ENCODE measurements around the gene STRN4.

The STRN4 gene

DNA sequence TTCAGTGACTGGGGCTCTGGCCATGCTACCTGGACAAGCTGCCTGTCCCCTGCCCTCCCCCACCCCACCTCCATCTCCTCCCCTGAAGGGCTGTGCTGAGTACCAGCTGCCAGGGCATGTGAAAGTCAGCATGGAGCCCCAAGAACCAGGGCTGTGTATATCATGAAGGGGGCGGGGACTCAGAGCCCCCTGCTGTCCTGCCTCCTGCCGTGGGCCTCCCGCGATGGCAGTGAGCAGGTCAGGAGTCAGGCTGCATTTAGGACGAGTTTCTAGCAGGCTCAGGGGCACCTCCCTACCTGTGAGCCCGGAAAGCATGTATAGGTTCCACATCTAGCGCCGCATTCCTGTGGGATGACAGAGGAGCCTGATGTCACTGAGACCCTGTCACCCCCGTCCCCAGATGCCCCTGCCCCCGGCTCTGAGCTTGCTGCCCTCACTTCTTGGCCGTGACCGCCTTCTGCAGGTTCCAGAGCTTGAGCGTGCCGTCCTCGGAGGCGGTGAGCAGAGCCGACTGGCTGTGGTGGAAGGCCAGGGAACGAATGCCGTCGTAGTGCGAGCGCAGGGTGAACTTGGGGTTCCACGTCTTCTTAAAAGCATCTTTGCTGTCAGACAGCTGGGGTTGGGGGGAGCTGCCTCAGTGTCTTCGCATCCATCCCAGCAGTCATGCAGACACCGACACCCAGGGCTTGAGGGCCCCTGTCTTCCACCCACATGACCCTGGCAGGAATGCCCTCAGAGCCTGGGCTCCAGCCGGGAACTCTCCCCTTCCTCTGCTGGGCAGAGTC is 21.0 kb downstream of the STRN4 start:
- peak in 1 of 3 experiments; percentile 4 for DNase-seq

DNA sequence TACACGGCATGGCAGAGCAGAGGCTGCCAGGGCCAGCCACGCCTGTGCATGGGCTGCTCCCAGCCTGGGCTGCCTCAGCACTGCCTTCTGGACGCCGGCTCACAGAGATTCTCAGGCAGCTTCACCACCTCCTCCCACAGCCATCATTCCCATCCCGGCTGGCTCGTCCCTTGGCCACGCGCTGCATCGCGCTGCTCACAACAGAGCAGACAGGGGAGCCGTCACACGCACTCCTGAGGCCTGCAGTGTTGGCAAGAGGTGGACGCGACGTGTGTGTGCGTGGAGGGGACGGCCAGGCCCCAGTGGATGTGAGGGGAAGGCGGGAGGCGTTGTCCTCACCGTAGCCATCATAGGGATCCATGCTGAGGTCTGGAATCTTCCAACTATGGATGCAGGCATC is 21.8 kb downstream of the STRN4 start:
- no peak for DNase-seq

DNA sequence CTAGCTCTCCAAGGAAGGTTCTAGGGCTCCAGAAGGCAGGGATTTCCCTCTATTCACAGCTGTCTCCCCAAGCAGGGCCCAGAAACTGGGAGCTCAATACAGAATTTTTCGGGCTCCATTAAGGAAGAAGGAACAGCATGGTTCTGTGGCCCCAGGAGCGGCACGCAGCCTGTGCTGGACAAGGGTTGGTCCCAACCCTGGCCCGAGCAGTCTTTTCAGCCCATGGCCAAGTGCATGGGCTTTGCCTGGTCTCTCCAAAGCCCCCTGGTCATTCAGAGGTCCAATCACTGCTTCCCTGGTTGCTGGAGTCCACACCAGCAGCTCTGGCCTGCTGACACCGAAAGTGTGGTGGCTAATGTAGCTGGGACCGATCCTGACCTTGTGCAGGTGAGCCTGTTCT is 22.8 kb downstream of the STRN4 start:
- no peak for DNase-seq

DNA sequence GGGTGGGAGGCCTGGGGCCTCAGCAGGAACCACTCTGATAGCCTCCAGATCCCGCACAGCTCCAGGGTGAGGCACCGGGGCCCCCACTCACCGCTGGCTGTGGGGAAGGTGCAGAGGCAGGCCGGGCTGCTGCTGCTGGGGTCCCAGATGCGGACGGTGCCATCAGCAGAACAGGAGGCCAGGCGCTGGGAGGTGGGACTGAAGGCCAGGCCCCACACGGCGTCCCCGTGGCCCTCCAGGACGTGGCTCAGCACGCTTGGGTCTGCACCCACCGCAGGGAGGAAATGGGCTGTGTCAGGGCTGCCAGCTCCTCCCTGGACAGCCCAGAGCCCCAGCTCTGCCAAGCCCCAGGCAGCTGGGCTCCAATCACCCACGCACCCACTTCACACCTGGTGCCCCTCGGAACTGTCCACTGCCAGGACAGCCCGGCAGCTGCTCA is 23.2 kb downstream of the STRN4 start:
- no peak for DNase-seq

DNA sequence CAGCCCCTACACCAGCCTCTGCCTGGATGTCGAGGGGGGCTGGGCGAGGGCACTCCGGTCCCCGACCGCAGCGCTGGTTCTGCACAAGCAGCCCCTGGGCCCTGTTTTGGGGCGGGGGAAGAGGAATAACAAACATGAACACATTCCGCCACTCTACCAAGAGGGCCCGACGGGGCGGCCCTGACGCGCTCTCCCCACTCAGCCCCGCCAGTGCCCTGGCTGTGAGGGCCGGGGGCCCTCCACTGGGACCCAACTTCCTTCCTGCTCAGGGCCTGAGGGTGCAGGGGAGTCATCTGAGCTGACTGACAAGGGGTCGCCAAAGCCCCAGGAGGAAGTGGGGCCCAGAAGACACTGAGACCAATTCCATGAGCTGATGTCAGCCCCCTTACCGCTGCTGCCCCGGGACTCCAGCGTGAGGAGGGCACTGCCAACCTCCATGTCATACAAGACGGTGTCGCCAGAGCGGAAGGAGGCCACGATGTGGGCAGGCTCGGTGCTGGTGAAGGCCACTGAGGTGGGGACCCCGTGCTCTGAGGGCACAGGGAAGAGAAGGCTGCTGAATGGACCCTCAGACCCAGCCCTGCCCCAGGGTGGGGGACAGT is 23.7 kb downstream of the STRN4 start:
- DNase-seq = no peak

DNA sequence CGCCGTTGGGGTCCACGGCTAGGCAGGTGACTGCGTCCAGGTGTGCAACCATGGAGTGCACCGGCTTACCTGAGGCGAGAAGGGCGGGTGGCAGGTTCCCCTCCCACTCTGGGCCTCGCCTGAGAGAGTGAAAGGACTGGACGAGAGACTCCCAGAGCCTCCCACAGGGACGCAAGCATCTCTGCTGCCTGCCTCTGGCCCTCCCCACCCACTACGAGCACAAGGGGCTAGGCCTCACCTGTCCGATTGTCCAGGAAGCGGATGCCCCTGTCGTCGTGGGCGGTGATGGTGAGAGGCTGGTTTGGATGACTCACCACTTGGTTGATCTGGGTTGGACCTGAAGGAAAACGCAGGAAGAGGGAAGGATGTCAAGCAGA is 24.3 kb downstream of the STRN4 start:
- no peak for DNase-seq

DNA sequence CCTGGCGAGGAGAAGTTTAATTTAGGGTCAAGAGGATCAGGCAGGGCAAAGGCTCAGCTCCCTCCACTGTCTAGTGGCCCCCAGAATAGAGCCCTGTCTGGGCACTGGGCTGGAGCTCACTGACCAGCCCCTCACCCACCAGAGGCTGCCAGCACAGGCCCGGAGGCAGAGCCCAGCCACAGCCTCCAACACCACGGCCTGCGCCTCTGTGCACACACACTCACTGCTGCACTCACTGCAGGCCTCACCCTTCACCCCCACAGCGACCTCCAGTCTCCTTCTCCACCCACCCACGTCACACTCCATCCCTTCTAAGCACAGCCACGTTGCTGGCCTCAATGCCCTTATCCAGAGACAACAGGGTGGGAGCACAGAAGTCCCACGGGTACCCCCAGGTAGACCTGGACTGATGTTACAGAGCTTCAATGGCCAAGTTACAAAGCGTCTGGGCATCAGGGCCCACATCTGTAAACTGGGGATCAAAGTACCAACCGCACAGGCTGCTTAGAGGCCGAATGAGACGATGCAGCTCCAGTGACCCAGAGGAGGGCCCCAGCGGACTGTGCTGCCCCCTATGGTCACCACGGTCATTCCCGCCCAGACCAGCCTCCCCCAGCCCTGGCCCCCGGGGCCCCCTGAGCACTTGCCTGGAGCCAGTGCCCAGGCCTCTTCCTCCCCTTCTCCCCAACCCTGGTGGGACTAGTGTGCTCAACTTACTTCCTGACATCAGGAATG is 24.8 kb downstream of the STRN4 start:
- DNase-seq = no peak

DNA sequence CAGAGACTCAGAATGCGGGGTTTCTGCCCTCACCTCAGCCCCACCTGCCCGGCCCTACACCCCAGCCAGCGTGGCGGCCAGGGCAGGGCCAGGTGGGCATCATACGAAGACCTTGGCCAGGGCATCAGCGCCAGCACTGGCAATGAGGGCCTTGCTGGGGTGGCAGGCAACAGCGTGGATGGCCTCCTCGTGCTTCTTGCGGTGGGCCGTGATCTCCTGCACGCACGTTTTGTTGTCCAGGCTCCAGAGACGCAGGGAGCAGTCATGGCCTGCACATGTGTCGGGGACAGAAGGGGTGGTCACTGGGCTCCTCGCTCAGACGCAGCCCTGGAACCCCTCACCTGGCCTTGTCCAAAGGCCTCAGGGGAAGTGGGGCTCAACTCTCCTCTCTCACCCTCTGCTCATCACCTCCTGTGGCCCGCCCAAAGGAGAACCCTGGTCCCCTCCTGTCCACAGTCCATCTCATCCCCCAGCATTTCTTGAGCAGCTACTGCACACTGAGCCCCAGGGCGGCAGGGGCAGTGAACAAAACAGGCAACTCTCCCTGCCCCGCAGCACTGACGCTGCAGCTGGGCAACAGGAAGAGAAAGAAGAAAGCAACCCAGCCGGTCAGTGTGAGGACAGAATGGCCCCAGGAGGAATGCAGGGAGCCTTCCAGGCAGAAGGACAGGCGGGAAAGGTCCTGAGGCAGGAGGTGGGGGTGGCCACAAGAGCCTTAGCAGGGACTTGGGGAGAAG is 25.6 kb downstream of the STRN4 start:
- no peak for DNase-seq

DNA sequence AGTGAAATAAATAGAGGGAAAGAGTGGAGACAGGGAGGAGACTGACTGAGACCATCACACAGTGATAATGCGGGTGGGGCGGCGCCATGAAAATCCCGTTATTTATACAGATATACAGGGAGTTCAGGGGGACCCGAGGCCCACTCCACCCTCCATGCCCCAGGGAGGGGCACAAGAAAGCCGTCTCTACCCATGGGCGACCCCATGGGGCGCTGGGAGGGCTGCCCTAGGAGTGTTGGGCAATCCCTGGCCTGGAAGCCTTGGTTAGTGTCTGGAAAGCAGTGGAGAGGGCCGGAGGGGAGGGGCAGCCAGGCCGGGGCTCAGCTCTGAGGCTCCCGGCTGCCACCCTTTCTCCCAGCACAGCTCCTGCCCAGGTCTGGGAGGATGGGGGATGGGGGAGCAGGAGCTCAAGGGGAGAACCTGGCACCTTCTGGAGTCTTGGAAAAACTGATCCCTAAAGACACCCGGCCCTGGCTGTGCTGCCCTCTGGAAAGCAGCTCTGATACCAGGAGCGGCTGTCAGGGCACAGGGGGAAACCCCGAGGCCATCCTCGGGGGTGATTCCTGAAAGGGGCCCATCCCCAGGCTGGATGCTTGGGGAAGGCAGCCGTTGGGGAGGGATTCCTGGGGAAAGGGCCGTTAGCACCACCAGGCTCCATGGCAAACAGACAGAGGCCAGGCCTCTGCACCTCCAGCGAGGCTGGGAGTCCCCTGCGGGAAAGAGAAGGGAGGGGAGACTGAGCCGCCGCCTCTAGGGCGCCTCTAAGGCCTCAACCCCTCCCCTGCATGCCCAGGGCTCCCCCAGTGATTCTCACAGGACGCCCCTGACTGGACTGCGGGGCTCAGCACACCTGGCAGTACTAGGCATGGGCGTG is 26.4 kb downstream of the STRN4 start:
- no peak for DNase-seq

DNA sequence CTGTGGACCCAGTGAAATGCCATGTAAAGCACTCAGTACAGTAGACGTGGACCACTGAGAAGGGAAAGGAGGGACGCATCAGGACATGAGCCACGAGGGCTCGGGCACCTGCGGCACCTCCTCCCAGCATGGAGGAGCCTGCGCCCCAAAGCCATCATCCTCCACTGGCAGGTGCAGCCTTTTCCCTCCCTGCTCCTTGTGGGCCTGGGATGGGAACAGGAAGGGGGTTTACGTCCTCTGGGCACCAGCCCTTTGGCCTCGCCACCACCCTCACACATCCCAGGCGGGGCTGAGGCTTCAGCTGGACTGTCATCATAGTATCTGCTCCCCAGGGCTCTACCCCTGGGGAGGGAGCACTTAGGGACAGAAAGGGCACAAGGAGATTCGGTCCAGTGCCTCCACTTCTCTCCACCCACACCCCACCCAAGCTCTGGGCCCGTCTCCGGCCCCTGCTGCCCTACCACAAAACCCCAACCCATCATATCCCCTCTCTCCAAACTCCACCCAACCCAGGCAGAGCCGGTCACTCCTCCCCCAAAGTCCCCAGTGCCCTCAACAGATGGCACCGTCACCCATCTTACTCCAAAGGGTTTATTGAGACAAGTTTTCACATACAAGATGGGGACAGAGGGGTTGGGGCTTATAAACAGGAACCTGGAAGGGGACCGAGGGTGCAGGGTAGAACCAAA is 27.2 kb downstream of the STRN4 start:
- no peak for DNase-seq

DNA sequence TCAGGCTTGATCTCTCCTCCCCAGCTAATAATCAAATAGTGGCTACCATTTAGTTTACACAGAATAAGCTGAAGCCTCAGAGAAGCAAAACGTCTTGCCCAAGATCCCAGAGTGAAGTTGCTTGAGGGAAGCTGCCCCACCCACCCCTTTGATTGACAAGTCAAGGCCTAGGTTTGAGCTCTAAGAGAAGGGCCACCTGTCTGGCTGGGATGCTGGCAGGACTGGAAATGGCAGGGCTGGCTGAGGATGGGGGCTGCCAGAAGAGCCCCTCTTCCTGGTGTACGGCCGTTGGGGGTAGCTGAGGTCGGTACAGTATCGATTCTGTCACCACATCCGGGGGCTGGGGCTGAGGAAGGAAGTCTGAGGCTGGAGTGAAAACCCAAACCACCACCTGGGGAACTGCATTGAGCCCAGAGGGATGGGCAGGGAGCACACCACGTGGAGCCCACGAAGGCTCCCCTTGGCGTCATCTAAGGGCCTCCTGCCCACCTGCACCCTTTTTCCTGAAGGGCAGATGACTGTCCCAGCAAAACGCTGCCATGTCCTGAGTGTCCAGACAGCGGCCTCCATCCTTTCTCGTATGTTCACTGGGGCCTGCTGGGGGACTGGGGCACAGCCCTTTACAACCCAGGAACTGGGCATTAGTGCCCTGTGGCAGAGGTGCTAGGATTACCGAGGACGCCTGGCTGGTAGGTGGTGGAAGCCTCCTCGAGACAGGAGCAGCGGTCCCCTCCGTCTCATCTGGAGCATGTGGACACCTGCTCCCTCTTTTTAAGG is 27.9 kb downstream of the STRN4 start:
- DNase-seq = peak in 1 of 3 experiments; percentile 12

DNA sequence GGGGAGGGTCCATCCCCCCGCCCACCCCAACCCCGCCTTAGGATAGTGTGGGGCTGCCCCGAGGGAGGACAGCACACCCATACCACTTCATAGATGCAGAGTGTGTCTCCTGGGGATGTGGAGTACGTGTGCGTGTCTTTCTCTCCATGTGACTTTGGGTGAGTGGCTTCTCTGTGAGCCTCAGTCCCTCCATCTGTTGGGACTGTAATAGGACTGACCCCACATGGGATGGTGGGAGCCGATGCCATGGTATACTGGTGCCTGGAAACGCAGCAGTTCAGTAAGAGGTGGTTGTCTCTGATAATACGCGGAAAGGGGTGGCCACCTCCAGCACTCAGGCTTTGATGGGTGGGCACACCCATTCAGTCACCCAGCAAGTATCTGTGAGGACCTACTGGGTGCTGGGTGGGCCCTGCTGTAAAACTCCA is 28.5 kb downstream of the STRN4 start:
- peak in 1 of 3 experiments; percentile 7 for DNase-seq

DNA sequence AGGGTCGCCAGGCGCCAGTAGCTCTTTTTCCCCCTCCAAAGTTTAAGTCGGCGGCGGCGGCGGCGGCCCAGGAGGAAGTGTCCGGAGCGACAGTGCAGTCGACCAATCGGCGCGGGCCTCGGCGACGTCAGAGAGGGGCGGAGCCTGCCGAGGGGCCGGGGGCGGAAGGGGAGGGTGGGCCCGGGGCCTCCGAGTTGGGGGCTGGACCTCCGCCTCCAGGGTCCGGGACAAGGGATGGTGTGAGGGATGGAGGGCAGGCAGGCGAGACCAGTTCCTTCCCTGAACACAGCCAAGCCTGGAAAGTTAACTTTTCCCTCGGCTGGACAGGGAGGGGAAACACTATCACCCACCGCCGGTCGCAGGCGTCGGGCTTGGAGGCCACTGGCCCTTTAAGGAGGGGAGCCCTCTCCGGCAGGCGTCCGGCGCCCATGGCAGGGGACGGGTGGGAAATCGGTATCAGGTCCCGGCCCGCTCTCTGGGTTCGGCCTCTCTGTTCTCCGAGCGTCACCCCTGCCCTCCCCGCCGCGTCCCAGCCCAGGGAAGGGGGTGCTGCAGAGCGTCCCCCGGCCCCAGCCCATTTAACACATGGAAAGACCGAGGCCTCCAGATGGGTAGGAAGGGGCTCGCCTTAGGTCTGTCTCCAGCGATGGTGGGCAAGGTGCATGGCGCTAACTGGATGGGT is 29.1 kb downstream of the STRN4 start, which contains the start of gene PRKD2:
PRKD2 (minus strand) TSS at position 81 of the 682 bp plus-strand sequence. CDS start 744 bp downstream, outside the sequence.
- peak; percentile 28 to 84 (median 29) for DNase-seq

DNA sequence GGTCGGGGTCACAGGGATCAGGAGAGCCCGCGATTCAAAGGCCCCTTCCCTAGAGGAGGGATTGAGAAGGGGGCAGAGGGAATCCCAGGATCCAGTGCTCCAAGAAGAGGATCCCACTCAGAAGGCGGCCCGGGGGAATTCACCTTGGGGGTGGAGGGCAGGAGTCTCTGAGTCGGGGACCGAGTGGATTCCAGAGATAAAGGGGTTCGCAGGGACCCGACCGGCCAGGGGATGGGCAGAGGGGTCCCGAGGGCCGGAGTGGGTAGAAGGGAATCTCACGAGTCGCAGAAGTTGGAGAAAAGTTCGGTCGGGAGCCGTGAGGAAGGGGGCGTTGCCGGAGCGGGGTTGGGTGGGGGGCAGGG is 29.6 kb downstream of the STRN4 start:
- DNase-seq = no peak

DNA sequence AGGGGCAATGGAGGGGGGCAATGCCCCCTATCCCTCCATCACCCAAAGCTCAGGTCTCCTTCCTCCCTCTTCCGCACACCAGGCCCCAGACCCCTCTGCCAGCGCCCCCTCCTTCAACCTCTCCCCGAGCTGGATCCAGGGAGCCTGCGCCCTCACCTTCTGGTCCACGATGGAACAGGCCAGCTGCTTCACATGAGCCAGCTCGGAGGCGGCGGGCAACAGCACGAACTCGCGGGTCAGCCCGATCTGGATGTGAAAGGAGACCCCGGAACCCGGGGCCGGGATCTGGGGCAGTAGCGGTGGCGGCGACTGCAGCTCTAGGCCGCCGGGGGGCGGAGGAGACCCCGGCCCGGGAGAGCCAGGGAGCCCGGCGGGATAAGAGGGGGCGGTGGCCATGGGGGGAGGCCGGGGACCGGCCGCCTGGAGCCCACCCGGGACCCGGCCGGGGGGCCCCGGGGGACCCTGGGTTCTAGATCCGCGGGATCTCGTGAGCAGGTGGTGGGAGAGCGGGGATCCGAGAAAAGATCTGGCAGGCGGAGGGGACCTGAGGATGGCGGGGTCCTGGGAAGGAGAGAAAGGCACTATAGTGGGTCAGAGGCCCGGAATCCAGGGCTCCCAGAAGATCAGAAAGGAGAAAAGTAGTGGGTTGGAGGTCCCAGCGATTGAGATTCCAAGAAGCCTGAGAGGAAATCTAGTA is 30.1 kb downstream of the STRN4 start:
- DNase-seq = no peak

DNA sequence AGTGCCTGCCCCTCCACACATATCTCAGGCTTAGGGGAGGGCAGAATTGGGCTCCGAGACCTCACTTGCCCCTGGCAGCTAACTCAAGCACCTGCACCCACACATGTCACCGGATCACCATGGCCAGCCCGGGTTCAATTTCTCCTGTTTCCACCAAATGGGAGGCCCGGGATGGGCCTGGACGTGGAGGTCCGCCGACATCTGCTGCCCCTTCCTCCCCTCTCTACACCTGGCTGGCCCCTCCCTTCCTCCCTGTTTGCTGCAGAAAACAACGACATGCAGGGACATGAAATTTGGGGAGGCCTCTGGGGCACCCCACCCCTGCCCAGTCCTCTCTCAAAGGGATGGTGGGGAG is 30.7 kb downstream of the STRN4 start:
- DNase-seq = no peak

DNA sequence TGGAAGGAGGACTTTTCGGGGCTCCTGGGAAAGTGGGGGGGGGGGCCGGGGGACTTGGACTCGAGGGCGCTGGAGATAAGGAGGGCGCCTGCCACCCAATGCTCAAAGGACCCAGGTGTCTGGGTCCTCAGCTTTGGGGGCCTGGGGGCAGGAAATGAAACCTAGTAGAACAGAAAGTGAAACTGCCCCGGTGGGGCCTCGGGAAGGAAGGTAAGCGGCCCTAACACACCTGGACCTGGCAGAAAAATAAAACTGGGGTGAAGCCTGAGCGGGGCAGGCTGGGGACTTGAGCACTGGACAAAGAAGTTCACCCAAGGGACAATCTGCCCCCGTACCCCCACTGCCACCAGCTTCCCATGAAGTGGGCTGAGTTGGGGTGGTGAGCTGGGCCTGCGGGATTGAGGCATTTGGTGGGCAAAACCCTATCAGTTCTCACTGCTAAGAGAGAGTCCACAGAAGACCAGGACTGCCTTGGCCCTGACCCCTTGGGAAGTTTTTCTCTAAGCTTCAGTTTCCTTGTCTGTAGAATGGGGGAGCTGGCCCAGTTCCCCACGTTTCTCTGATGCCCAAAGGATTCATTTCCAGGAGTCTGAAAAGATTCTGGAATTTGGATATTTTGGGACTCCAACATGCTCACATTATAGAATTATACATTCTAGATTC is 31.7 kb downstream of the STRN4 start:
- no peak for DNase-seq

DNA sequence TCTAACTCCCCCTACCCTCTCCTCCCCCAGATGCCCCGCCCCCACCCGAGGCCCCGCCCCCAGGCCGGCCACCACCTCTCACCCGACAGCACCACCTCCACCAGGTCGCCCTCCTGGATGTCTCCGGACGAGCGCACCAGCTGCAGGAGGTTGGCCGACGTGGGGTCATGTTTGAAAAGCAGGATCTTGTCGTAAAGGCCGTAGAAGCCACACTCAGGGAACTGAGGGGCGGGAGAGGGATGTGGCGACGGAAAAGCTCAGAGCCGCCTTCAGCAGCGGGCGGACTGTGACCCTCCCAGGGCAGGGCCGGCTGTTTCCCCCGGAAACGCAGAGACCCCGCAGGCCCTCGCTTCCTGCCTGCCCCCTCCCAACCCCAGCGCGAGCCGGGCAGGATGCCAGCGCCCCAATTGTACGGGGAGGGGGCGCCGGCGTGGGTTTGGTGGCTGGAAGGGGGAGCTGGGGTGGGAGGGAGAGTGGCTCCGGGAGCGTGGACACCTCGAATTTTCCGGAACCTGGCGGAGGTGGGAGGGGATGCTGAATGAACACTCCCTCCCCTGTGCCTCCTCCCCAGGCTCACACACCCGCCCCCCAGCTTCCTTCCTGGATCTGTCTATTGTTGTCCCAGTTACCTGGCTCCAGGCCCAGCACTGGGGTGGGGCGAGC is 32.3 kb downstream of the STRN4 start:
- DNase-seq = peak; percentile 41 to 73 (median 61)

All from NCI-H1417 (cell line).